ENCODE measurements around the gene RSRC2.
"Not testable (repeated sequence)": the region's sequence is repeated elsewhere in the genome, so short reads cannot be mapped to it uniquely, and the experiment has no call there.

The RSRC2 gene

DNA sequence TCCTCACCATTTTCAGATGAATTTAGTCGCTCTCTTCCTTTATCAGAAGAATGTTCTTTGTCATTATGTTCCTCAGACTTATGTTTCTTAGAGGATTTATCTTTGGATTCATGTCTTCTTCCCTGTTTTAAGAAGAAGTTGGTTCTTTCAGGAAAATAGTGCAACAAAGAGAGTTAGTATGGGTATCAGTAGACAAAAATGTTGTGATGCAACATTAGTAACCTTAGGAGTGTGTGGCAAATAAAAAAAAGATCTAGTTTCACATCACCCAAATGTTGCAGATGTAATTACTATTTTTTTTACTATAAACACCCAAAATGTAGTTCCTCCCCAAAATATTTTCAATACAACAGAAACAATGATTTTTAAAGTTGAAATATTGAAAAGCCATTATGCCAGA is 7.8 kb downstream of the RSRC2 start:
- DNase-seq (ENCODE audit: low read depth): no peak

DNA sequence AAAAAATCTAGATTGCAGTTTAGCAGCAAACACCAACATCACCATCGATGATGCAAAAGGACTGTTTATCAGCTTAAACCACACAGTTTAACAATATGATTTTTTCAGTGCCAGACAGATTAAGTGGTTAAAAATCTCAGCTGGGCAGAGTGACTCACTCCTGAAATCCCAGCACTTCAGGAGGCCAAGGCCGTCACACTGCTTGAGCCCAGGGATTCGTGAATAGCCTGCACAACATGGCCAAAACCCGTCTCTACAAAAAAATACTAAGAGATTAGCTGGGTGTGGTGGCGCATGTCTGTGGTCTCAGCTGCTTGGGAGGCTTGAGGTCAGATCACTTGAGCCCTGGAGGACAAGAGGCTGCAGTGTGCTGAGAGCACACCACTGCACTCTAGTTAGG is 8.9 kb downstream of the RSRC2 start:
- no peak for DNase-seq (ENCODE audit: low read depth)

DNA sequence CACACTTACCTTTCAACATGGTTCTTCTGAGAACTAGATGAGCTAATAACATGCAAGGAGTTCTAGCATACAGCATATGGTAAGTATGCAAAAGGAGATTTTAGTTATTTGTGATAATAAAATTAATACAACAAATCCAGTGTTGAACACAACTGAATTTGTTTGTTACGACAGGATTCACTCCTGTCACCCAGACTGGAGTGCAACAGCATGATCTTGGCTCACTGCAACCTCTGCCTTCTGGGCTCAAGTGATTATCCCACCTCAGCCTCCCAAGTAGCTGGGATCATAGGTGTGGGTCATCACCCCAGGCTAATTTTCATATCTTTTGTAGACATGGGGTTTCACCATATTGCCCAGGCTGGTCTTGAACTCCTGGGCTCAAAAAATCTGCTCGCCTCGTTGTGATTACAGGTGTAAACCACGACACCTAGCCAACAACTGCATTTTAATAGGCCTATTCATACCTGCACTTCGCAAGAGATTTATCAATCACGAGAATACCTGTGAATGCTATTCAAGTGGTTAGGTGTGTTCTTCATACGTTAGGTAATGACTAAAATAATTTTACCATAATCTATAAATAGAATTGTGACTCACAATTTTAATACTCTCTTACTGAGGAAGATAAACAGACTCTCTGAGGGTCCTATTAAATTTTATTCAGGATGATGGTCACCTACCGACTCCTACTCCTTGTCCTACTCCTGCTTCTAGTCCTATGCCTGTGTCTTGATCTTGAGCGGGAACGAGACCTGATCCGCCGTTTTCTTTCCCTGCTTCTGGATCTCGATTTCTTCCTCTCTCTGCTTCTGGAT is 10.0 kb downstream of the RSRC2 start:
- no peak for DNase-seq (ENCODE audit: low read depth)

DNA sequence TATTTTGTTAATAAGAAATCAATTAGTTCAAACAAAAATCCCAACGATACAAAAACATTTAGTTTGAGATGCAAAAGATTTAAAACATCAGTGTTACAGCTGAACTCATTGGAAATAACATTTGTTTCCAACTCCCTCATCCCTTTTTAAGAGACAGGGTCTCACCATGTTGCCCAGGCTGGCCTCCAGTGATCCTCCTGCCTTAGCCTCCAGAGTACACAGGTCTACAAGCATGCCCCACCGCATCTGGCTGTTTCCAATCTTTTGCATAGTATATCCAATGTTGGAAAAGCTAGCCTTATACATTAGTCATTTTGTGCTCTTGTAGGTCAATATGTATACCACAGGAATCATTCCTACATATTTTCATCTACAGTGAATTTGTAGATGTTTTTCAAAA is 11.5 kb downstream of the RSRC2 start:
- DNase-seq (ENCODE audit: low read depth): no peak

DNA sequence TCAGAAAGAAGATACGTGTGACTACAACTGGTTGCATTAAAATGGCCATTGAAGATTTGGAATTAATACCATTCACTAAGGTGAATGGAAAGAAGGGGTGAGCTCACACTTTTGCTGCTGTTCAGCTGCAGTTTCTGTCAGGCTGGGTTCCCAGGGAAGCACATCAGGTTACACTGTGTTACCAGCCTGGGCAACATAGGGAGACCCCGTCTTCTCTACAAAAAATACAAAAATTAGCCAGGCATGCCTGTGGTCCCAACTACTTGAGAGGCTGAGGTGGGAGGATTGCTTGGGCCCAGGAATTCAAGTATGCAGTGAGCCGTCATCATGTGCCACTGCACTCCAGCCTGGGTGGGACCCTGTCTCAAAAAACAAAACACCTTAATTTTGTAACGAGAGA is 13.1 kb downstream of the RSRC2 start:
- DNase-seq (ENCODE audit: low read depth): no peak

DNA sequence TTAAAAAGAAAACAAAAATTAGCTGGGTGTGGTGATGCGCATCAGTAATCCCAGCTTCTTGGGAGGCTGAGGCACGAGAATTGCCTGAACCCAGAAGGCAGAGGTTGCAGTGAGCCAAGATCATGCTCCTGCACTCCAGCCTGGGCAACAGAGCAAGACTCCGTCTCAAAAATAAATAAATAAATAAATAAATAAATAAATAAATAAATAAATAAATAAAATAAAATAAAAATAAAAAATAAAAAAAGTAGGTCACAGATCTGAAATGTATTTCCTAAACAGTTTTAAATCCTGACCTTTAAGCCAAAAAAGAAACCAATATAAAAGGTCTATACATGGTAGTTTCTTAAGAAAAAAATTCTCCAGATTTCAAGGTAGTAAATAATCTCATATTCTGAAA is 13.7 kb downstream of the RSRC2 start:
- not testable (repeated sequence) for DNase-seq (ENCODE audit: low read depth)

DNA sequence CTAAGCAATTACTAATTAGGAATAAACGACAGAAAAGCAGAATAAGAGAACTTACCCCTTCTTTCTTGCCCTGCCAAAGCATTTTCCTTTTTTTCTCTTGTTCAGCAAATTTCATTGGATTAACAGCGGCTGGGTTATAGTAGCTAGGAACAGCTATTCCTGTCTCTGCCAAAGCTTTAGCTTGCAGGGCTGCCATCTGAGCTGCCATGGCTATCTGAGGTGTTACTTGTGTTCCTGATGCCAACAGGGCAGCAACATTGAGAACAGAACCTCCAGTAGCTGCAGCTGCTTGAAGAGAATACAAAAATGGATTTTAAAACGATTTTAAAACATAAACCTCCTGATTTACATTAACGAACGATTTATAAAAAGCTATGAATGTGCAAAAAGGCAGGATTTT is 18.6 kb downstream of the RSRC2 start:
- no peak for DNase-seq (ENCODE audit: low read depth)

DNA sequence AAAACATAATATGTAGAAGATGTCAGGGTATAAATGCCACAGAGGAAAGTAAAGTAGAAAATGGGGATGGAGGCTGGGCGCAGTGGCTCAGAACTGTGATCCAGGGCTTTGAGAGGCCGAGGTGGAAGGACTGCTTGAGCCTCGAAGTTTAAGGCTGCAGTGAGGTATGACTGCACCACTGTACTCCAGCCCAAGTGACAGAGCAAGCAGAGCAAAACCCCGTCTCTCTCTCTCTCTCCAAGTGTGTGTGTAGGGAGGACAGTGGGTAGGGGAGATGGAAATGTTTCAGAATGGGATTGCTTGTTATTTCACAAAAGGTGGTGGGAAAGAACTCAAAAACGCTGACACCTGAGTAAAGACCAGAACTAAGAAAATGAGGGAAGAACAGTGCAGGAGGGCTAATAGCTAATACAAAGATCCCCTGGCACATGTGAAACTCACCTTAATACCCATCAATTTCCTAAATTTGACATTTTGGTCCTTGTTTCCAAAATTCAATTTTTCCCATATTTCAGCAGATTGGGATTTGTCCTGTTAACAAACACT is 20.3 kb downstream of the RSRC2 start:
- DNase-seq (ENCODE audit: low read depth): no peak

DNA sequence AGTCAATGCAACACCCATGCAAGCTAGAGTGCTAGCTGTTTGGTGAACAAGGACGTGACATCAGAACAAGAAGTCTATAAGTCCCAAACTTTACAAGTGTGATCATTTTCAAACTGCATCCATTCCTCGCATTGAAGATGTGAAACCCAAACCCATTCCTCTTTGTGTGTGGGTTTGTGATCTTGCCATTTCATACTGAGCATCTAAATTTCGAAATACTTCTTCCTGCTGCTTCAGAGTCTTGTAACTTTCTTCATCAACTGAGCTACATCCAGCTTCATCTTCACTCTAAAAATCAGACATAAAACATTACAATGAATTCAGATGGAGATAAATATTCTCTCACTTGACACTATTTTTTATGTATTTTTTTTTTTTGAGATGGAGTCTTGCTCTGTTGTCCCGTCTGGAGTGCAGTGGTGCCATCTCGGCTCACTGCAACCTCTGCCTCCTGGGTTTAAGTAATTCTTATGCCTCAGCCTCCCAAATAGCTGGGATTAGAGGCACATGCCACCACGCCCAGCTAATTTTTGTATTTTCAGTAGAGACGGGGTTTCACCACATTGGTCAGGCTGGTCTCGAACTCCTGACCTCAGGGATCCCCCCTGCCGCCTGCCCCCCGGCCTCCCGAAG is 21.2 kb downstream of the RSRC2 start:
- no peak for DNase-seq (ENCODE audit: low read depth)

DNA sequence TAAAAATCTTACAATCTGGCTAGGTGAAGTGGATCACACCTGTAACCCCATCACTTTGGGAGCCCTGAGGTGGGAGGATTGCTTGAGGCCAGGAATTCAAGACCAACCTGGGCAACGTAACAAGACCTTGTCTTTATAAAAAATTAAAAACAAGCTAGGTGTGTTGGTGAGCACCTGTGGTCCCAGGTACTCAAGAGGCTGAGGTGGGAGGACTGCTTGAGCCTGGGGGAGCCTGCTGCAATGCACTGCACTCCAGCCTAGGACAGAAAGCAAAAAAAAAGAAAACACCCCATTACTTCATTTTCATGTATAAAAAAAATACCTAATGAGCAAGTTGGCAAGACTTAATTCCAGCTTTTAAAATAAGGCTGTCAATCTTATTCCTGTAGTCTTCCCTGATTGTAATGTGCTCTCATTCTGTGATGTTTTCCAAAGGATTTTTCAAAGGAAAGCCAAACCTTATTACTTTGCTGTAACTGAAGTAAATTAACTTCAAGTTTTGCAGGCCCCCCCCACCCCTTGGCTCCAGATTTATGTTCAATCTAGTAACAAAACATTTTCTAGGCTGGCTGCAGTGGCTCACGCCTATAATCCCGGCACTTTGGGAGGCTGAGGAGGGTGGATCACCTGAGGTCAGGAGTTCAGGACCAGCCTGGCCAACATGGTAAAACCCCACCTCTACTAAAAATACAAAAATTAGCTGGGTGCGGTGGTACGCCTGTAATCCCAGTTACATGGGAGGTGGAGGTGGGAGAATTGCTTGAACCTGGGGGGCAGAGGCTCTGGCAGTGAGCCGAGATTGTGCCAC is 22.7 kb downstream of the RSRC2 start:
- no peak for DNase-seq (ENCODE audit: low read depth)

DNA sequence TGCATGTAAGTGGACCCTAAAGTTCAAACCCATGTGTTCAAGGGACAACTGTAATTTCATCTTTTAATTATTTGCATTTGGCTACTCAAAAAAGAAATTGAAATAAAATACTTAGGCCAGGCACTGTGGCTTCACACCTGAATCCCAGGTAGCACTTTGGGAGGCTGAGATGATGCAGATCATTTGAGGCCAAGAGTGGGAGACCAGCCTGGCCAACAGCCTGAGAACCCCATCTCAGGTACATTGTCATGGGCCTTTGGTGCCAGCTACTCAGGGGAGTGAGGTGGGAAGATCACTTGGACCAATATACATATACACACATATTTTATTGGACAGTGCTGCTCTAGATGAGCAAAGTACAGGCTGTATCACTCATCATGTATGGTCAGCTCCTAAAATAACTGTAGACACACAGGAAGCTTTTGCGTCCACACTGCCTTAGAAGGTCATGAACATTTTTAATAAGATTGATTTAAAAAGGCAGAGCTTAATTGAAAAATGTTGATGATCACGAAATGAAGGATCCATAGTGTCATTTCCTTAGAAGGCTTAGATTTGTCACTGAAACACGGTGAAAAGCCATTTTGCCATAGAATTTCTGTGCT is 23.5 kb downstream of the RSRC2 start:
- no peak for DNase-seq (ENCODE audit: low read depth)

DNA sequence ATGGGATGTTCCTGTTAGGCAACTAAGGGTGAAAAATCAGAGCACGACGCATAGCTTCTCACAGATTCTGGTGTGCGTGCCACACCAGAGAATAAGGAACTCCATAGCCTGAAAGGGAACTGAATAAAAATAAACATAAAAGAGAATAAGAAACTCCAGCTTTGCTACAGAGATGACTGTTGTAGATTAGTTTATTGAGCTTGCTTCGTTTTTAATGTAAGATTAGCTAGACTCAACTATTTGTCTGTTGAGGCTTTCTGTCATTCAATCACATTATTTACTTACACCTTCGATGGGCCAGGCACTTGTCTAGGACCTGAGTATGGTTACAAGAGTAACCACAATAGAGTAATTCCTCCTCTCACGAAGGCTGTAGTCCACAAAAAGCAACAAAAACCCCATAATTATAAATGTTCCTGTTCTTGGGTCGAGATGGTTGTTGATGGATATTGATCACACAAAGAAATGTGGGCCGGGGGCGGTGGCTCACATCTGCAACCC is 25.2 kb downstream of the RSRC2 start:
- DNase-seq (ENCODE audit: low read depth): no peak

DNA sequence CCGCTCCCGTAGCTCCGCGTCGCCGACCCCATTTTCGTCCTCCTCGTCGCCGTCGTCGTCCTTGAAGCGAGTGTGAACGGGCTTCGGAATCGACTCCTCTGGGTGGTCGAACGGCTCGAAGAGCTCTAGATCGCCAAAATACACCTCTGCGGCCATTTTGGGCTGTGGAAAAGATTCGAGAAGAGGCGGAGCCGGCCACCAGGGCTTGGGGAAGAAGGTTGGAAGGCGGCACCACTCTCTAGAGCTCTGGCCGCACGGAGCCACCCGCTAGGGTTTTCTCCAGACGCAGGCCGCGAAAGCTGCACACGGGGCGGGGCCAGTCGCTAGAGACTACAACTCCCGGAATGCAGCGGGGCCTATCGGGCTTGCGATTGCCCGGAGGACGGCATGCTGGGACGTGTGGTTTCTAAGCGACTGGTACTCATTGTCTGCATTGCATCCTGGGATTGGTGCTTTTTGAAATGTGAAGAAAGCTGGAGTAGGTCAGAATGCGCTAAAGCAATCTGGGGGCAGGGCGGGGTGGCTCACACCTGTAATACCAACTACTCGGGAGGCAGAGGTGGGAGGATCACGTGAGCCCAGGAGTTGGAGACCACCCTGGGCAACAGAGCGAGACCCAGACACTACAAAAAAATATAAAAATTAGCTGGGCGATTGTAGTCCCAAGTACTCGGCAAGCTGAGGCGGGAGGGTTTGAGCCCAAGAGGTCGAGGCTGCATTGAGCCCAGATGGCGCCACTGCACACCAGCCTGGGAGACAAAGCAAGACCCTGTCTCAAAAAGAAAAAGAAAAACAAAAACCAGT is 25.8 kb downstream of the RSRC2 start, which contains the start of gene ZCCHC8:
Gene ZCCHC8 (minus strand): TSS at position 248 of the 804 bp plus-strand sequence. CDS start 92 bp downstream, at position 156.
- peak; percentile 93 for DNase-seq (ENCODE audit: low read depth)

DNA sequence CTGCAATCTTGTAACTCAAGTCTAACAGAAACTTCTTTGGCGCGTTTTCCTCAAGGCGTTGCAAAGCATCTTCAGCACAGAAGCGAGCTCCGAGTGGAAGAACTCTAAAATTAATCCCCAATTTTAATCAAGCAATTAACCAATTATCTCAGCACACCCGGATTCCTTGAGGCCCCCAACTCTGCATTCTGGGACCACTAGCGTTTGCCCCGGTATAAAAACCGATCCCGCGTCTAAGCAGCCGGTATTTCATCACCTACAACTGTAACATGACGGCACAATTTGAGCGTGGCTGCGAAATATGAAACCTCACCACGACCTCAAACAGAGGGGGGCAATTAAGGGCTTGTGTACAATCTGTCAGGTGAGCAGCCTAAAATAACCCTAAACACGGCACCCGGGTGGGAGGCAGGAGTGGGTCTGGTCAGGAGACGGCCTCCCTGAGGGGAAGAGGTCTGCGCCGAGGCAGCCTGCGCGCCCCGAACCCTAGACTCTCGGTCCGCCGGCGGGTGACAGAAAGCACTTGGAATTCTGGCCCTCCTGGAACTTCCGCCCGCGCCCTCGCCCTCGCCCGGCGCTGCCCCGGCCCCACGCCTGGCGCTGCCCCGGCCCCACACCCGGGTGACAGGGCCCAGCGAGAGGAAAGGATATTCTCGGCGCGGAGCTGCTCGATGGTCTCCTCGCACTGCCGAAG is 26.6 kb downstream of the RSRC2 start:
- peak; percentile 27 for DNase-seq (ENCODE audit: low read depth)

DNA sequence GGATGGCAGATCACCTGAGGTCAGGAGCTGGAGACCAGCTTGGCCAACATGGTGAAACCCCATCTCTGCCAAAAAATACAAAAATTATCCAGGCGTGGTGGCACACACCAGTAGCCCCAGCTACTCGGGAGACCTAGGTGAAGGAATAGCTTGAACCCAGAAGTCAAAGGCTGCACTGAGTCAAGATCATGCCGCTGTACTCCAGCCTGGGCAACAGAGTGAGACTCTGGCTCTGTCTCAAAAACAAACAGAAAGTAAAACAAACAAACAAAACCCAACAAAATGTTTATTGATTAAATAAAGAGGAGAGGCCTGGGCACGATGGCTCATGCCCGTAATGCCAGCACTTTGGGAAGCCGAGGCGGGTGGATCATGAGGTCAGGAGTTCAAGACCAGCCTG is 31.5 kb downstream of the RSRC2 start:
- no peak for DNase-seq (ENCODE audit: low read depth)

DNA sequence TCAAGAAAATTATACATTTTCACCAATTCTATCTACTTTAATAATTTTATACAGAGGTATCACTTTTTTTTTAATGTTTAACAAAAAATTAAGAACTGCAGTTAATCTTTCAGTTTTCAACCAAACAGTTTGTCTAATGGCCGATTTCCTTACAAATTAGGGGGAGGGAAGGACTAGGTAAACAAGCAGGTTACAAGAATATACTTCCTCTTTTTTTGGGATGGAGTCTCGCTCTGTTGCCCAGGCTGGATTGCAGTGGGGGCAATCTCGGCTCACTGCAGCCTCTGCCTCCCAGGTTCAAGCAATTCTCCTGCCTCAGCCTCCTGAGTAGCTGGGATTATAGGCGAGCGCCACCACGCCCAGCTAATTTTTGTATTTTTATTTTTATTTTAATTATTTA is 33.5 kb downstream of the RSRC2 start:
- not testable (repeated sequence) for DNase-seq (ENCODE audit: low read depth)

DNA sequence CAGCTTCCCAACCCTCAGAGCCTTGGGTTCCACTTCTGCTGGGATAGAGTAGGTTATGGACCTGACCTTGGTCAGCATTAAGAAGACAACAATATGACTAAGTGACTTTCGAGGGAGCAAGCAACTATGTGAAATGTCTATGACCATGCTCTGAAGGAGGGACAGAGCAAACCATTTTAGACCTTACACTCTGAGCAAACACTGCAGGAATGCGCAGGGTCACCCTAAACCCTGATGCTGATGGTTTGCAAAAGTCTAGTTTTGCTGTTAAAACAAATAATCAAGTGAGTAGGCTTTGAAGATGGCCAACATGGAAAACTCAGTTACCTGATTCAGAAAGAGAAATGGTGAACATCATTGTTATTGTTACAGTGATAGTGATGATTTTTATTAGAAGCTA is 34.7 kb downstream of the RSRC2 start:
- no peak for DNase-seq (ENCODE audit: low read depth)

DNA sequence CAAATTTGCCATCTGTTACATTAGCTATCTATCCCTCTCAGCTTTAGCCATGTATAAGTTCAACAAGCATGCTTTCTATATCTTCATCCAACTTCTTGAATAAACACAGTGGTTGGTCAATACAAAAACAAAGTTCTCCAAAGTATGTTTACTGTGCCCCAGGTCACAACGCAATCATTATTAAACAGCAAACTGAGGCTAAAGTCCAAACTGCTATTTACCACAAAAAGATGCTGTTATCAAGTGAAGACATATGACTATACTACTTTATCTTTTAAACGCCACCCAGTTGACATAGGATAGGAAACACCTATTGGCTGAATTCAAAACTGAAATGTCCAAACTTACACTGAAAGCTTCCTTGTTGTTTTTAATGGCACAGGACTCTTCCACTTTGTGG is 37.7 kb downstream of the RSRC2 start:
- DNase-seq (ENCODE audit: low read depth): no peak

DNA sequence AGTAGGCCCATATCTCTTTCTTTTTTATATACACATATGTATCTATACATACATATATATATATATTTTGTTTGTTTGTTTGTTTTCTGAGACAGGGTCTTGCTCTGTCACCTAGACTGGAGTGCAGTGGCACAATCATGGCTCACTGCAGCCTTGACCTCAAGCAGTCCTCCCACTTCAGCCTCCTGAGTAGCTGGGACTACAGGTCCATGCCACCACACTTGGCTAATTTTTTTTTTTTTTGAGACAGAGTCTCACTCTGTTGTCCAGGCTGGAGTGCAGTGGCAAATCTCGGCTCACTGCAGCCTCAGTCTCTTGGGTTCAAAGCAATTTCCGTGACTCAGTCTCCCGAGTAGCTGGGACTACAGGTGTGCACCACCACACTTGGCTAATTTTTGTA is 38.9 kb downstream of the RSRC2 start:
- not testable (repeated sequence) for DNase-seq (ENCODE audit: low read depth)

DNA sequence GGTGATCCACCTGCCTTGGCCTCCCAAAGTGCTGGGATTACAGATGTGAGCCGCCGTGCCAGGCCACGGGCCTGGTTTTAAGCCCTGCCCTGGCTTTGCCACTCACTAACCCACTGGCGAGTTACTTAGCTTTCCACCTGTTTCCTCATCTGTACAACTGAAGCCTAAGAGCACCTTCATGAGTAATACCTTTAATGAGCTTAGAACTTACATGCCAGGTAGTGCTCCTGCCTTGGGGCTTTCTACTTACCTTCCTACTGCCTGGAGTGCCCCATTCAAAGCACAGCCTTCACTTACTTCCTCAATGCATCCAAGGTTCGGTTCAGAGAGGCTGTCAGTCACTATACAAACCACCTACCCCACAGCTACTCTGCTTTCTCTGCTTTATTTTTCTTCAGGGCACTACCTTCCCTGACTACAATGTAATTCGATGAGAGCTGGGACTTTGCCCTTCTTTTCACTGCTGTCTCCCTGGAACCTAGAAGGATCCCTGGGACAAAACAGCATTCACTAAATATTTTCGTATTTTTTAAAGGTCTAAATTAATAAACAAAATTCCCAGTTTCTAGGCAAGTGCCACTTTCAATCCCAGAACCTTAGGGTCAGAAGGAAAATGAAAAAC is 39.8 kb downstream of the RSRC2 start:
- no peak for DNase-seq (ENCODE audit: low read depth)

Measured in activated gamma-delta T cell treated with anti-CD3 and anti-CD28 coated beads, Interleukin-2, amount 50 U/mL, for 16 hours (primary cell).